Endometrium (tissue), 2 donors: ENCODE data around the gene RASA3.
"Not testable (repeated sequence)": the region's sequence is repeated elsewhere in the genome, so short reads cannot be mapped to it uniquely, and the experiment has no call there.

ENCODE experiments used
- FAIRE-seq: peaks from 2 replicates; lab custom pipeline; 2012; peaks lifted over from hg19 to GRCh38; lab: Jason Lieb, UNC
- donor health status: control.
- donor health status: control.

The RASA3 gene, protein sequence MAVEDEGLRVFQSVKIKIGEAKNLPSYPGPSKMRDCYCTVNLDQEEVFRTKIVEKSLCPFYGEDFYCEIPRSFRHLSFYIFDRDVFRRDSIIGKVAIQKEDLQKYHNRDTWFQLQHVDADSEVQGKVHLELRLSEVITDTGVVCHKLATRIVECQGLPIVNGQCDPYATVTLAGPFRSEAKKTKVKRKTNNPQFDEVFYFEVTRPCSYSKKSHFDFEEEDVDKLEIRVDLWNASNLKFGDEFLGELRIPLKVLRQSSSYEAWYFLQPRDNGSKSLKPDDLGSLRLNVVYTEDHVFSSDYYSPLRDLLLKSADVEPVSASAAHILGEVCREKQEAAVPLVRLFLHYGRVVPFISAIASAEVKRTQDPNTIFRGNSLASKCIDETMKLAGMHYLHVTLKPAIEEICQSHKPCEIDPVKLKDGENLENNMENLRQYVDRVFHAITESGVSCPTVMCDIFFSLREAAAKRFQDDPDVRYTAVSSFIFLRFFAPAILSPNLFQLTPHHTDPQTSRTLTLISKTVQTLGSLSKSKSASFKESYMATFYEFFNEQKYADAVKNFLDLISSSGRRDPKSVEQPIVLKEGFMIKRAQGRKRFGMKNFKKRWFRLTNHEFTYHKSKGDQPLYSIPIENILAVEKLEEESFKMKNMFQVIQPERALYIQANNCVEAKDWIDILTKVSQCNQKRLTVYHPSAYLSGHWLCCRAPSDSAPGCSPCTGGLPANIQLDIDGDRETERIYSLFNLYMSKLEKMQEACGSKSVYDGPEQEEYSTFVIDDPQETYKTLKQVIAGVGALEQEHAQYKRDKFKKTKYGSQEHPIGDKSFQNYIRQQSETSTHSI

GRCh38 chr13:114132419-114133121, at the start of gene RASA3:
RASA3 (minus strand) TSS chr13:114132623; CDS start chr13:114132489, 134 bp downstream.
- FAIRE-seq: no peak

DNA sequence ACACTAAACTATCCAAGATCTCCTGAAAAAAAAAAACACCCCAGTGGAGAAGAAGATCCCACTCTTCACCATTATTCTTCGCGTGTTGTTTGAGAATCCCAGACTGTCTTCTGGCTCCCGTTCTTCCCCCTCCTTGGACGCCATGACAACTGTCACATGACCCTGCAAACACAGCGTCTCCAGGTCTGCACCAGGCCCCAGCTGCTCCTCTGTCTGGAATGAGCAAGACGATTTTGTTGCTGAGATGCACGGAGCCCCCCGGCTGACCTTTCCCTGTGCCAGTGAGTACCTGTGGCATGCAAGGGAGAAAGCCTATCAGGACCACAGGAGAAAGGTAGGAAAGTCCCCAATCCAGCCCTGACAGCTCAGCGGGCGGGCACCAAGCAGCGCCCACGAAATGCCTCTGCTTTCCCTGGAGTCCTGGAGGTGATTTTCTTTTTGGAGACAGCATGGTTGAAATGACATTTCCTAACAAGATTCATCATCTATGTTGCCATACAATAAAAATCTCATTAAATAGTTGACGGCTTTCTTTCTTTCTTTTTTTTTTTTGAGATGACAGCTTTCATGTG, 46.8 kb upstream of the RASA3 start, which contains the start of gene CFAP97D2:
Gene CFAP97D2 (plus strand): TSS at position 171 of the 572 bp plus-strand sequence. CDS start 74 bp downstream, at position 245.
- no peak for FAIRE-seq

DNA sequence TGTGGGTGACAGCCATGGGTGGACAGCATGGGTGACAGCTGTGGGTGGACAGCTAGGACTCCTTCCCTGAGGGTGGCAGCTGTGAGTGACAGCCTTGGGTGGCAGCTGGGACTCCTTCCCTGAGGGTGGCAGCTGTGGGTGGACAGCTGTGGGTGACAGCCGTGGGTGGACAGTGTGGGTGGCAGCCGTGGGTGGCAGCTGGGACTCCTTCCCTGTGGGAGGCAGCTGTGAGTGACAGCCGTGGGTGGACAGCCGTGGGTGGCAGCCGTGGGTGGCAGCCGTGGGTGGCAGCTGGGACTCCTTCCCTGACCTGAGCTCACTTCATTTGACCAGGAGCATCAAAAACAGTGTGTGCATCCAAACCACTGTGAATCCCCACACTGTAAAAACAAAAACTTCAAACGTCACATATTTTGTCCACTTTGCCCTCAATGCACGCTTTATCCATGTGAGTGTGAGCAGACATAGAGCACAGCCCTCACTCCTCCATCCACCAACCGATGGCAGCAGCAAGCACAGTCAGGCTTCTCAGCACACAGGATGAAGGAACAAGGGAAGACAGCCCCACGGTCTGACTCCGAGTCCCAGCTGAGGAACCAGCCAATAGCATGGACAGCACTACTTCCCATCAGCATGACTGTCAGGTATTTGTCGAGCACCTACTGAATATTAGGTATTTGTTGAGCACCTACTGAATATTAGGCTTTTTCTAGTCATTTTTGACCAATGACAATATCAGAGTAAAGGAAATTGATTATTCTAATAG, 45.0 kb upstream of the RASA3 start:
- no peak for FAIRE-seq

GRCh38 chr13:114176359-114176902, 44.0 kb upstream of the RASA3 start:
- FAIRE-seq: not testable (repeated sequence)

DNA sequence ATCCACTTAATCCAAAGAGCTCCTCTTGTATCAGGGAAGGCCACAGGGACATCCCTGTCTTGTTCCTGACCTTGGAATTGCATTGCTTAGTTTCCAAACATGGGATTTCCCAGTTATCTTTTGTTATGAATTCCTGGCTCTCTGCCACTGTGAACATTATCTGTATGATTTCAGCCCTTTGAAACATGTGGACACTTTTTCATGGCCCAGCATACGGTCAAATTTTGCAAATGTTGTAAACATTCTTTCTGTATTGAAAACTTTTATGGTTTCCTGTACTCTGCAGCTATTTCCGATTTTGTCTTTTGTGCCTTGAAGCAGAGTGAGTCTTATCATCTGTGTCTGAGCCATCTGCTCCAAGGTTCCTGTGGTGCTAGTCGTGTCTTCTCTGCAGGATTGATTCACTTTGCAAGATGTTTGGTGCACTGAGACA, 42.1 kb upstream of the RASA3 start:
- no peak for FAIRE-seq

DNA sequence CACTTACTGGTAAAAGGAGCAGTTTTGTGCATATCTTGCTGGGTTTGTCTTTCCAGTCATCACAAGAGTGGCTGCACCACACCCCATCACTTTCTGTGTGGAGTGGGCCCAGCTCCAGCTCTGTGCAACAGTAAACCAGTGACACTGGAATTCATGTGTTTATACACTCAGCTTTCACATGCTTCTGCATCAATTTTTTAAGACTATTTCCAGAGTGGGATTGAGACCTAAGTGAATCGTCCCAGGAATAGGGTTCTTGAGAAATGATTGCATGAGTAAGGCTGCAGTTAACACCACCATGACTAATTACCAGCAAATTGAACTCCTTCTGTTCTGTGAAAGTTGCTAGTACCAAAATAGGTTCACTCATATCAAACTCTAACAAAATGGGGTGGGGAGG, 41.3 kb upstream of the RASA3 start:
- no peak for FAIRE-seq

DNA sequence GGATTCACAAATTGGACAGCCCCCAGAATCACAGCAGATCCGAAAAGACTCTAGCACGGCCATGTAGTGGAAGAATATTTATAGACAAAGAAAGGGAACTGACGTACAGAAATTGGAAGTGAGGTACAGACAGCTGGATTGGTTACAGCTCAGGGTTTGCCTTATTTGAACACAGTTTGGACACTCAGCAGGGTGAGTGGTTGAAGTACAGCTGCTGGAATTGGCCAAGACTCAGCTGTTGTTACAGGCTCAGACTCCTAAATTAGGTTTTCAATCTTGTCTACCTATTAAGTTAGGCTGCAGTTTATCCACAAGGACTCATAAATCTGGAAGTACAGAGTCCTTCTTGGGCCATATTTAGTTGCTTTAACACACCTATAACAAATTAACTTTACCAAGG, 40.8 kb upstream of the RASA3 start:
- FAIRE-seq: no peak

DNA sequence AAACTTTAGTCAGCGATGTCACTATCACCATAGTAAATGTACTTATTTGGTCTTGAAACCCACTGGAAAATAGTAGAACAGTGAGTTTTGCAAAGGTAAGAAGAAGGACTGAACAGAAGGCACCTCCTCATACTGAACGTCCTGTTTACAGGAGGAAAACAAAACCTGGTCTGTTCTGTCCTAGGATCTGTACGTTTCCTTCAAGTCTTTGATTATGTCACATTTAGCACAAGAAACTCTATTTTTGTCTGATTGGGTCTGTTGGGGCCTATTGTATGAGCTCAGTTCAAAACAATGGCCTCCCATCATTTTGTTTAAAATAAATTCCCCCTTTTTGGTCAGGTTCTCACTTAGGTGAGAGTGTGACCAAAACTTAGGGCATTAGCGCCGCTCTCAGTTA, 35.5 kb upstream of the RASA3 start:
- FAIRE-seq: no peak

GRCh38 chr13:114167426-114167825, 35.0 kb upstream of the RASA3 start:
- FAIRE-seq: no peak

DNA sequence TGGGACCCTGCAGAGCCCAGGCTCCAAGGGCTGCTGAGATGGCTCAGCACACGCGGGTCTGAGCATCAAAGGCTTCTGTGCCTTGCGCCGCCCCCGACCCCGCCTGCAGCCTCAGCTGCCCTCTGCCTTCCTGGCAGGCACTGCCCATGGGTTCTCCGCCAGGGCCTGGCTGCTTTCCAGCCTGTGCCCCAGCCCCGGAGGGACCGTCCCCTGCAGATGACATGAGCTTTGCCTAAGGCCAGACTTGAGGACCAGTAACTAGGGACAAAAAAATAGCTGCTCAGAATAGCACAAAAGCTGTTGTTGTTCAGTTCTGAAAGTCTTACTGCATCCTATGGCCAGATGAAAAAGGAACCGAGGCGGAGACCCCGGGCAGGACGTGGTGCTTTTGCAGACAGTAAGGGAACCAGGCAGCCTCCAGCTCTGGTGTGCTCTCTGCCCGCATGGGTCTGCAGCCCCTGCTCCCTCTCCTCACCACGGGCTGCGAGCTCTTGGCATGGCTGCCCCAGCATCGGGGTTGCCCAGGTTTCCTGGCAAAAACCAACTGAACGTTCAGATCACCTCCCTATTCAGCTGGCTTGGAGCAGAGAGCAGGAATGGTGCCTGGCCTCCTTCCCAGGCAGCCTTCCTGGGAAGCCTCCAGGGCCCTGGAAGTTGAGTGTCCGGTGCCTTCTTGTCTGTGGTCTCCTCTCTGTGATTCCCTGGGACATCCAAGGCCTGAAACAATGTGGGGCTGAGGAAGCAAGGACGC, 34.1 kb upstream of the RASA3 start:
- FAIRE-seq: no peak

- no peak for FAIRE-seq
These were observed 32.4 kb upstream of the RASA3 start for GRCh38 chr13:114164681-114165429.

DNA sequence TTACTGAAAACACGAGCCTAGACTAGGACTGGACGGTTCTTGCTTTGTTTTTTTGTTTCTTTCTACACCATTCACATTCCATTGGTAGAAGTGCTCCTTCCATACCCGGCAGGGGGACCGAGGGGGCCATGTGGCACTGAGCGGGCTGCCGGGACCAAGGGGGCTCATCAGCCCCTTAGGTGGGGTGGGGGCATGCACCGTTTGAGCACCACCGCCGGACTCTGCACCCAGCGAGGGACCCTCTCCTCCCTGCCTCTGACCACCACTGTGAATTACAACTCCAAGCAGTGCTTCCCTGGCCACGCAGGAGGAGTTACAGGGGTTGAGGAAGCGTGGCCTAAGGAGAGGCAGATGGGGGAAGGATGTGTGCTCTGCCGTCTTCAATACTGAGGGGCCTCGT, 31.6 kb upstream of the RASA3 start:
- no peak for FAIRE-seq

- FAIRE-seq: no peak
These were observed 30.1 kb upstream of the RASA3 start for GRCh38 chr13:114162533-114162922.

- no peak for FAIRE-seq
These were observed 29.5 kb upstream of the RASA3 start for GRCh38 chr13:114161644-114162532.

GRCh38 chr13:114161028-114161556, 28.7 kb upstream of the RASA3 start:
- FAIRE-seq: no peak

DNA sequence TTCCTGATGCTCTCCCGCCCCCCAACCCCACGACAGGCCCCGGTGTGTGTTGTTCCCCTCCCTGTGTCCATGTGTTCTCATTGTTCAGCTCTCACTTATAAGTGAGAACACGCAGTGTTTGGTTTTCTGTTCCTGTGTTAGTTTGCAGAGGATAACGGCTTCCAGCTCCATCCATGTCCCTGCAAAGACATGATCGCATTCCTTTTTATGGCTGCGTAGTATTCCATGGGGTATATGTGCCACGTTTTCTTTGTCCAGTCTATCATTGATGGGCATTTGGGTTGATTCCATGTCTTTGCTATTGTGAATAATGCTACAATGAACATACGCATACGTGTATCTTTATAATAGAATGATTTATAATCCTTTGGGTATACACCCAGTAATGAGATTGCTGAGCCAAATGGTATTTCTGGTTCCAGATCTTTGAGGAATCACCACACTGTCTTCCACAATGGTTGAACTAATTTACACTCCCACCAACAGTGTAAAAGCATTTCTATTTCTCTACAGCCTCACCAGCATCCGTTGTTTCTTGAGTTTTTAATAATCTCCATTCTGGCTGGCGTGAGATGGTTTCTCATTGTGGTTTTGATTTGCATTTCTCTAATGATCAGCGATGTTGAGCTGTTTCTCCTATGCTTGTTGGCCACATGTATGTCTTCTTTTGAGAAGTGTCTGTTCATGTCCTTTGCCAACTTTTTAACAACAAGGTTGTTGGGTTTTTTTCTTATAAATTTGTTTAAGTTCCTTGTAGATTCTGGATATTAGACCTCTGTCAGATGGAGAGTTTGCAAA, 26.6 kb upstream of the RASA3 start:
- FAIRE-seq: not testable (repeated sequence)

DNA sequence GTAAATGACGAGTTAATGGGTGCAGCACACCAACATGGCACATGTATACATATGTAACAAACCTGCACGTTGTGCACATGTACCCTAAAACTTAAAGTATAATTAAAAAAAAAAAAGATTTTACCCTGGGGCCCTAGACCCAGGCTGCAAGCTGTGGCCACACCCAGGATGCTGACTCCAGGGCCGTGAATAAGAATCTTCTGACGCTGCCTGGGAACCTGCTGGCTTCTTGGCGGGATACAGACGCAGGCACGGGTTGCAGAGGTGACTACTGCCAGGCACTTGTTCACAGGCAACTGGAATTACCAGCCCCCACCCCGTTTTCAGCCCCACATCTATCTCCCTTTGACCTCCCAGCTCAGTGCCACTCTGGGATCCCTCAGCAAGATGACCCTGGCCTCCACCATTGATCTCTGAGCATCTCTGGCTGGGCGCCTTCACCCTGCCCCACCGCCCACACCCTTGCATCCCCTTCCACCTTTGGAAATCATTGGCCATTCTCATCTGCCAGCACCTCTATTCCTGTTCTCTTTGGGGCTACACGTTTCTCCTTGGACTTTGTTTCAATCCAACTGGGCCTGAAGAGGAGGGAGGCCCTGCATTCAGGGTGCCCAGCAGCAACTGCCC, 25.6 kb upstream of the RASA3 start:
- no peak for FAIRE-seq
